HCT116 (cell line): Measurements from ENCODE around the gene TRAF2. TPM values are rescaled to one million over a fixed set of nuclear protein-coding genes. Genes with fewer than 3 reads are reported as not detected.

Experiments used
- ATAC-seq: fragments of 200-7000 bp; cut with Tn5 transposase; 2 replicates; pipeline ENCODE4 v1.9.1; 2020; ENCODE audit warnings: mild to moderate bottlenecking, moderate library complexity
- BruUV-seq: library from RNA; stranded (reverse); fragments of 400-500 nt; replicated peaks from 2 replicates; lab custom pipeline; 2021; lab: Mats Ljungman, UMichigan
- CTCF ChIA-PET: fragments of 300-600 bp; sonication (Branson Sonifier 250); formaldehyde crosslinking; loops from one replicate; lab custom pipeline; 2021; ENCODE audit warnings: antibody characterized with exemption; lab: Charles Lee
- POLR2A ChIA-PET: fragments of 300-600, 350-600 bp; sonication (Branson Sonifier 250); formaldehyde crosslinking; loops from one replicate; lab custom pipeline; 2021; ENCODE audit warnings: antibody characterized with exemption; lab: Charles Lee
- RAD21 ChIA-PET, 2 experiments: fragments of 300-600 bp; sonication (Branson Sonifier 250); formaldehyde crosslinking; loops; one replicate each; lab custom pipeline; 2023; ENCODE audit warnings: low total read pairs in 2 of 2; ENCODE audit not compliant: uncharacterized antibody in 2 of 2, unreplicated experiment in 2 of 2, low non-redundant PET in 1 of 2; lab: Charles Lee
- DNase-seq: peaks from one replicate; pipeline ENCODE4 v3.0.0-alpha.2; 2010; ENCODE audit warnings: low read depth, low spot score
- H2AFZ ChIP-seq: fragments of 200-600 bp; shearing (Covaris generic), sonication (generic); 2 replicates; pipeline ENCODE4 v1.6.1; 2017; ENCODE audit warnings: low read depth, mixed run types, mixed read lengths, antibody characterized with exemption, low read length; ENCODE audit not compliant: poor library complexity, severe bottlenecking
- H3K27ac ChIP-seq: 2 replicates; pipeline ENCODE4 v1.5.1; 2012; ENCODE audit warnings: low read depth, low read length
- H3K27me3 ChIP-seq: fragments of 200-600 bp; sonication (generic); 2 replicates; pipeline ENCODE4 v1.6.1; 2016; ENCODE audit warnings: mixed run types, low read length, mixed read lengths; ENCODE audit not compliant: insufficient read depth
- H3K36me3 ChIP-seq, 2 experiments: fragments of 200-500 bp in 1 of 2; fragments of 200-600 bp in 1 of 2; sonication (Bioruptor generic) in 1 of 2; sonication (generic) in 1 of 2; 2 replicates each; pipeline versions ENCODE4 v1.5.1 to v1.6.1; 2014 to 2016; ENCODE audit warnings: low read length in 2 of 2, inconsistent platforms in 1 of 2, mixed read lengths in 1 of 2, mixed run types in 1 of 2; ENCODE audit not compliant: insufficient read depth in 2 of 2, control insufficient read depth in 1 of 2
- H3K4me1 ChIP-seq, 2 experiments: fragments of 200-600 bp in 1 of 2; sonication (generic) in 1 of 2; 2 replicates each; pipeline versions ENCODE4 v1.5.1 to v1.6.1; 2012 to 2017; ENCODE audit warnings: low read length in 2 of 2, inconsistent platforms in 1 of 2, mild to moderate bottlenecking in 1 of 2, mixed read lengths in 1 of 2, mixed run types in 1 of 2, moderate library complexity in 1 of 2; ENCODE audit not compliant: insufficient read depth in 2 of 2, control insufficient read depth in 1 of 2
- H3K4me2 ChIP-seq: fragments of 200-600 bp; sonication (generic); 2 replicates; pipeline ENCODE4 v1.6.1; 2017; ENCODE audit warnings: mixed run types, low read length, mixed read lengths
- H3K4me3 ChIP-seq, 2 experiments: fragments of 200-600 bp in 1 of 2; sonication (generic) in 1 of 2; replicated peaks in 1 of 2; 2 replicates each; pipeline ENCODE4 v1.5.1; 2011 to 2016; ENCODE audit warnings: low read length in 2 of 2, control low read depth in 1 of 2, low read depth in 1 of 2, mild to moderate bottlenecking in 1 of 2, mixed read lengths in 1 of 2, mixed run types in 1 of 2
- H3K79me2 ChIP-seq: fragments of 200-600 bp; sonication (generic); 2 replicates; pipeline ENCODE4 v1.6.1; 2017; ENCODE audit warnings: mild to moderate bottlenecking, mixed run types, low read length, moderate library complexity, mixed read lengths; ENCODE audit not compliant: insufficient read depth
- H3K9ac ChIP-seq: fragments of 200-600 bp; sonication (generic); 2 replicates; pipeline ENCODE4 v1.6.1; 2016; ENCODE audit warnings: low read length, mixed read lengths
- H3K9me2 ChIP-seq: fragments of 200-600 bp; sonication (generic), shearing (Covaris generic); 2 replicates; pipeline ENCODE4 v1.6.1; 2017; ENCODE audit warnings: mixed run types, mild to moderate bottlenecking, moderate library complexity; ENCODE audit not compliant: insufficient read depth
- H3K9me3 ChIP-seq, 2 experiments: fragments of 200-500 bp in 1 of 2; fragments of 200-600 bp in 1 of 2; sonication (Bioruptor generic) in 1 of 2; sonication (generic) in 1 of 2; 2 replicates each; pipeline ENCODE4 v1.6.1; 2014 to 2017; ENCODE audit warnings: low read length in 2 of 2, mixed read lengths in 2 of 2, inconsistent platforms in 1 of 2, low read depth in 1 of 2, mild to moderate bottlenecking in 1 of 2, mixed run types in 1 of 2, moderate library complexity in 1 of 2; ENCODE audit not compliant: control insufficient read depth in 1 of 2, insufficient read depth in 1 of 2
- H4K20me1 ChIP-seq: fragments of 200-600 bp; sonication (generic), shearing (Covaris generic); 2 replicates; pipeline ENCODE4 v1.6.1; 2017; ENCODE audit warnings: mixed run types, mild to moderate bottlenecking, moderate library complexity; ENCODE audit not compliant: insufficient read depth
- CBX3 ChIP-seq: IDR thresholded peaks from 2 replicates; pipeline ENCODE4 v1.6.1; 2012; ENCODE audit warnings: low read depth
- EGR1 ChIP-seq: IDR thresholded peaks from 2 replicates; pipeline ENCODE4 v1.6.1; 2012; ENCODE audit warnings: low read depth
- ELF1 ChIP-seq: IDR thresholded peaks from 2 replicates; pipeline ENCODE4 v1.6.1; 2012; ENCODE audit warnings: low read depth, borderline replicate concordance
- EZH2 ChIP-seq: fragments of 200-600 bp; sonication (generic); IDR thresholded peaks from 2 replicates; pipeline ENCODE4 v1.6.1; 2017; ENCODE audit warnings: antibody characterized with exemption, mixed run types
- EZH2phosphoT487 ChIP-seq: fragments of 200-600 bp; IDR thresholded peaks from 2 replicates; pipeline ENCODE4 v1.6.1; 2018; ENCODE audit warnings: antibody characterized with exemption, borderline replicate concordance
- POLR2A ChIP-seq: IDR thresholded peaks from 2 replicates; pipeline ENCODE4 v1.7.0; 2011; ENCODE audit warnings: borderline replicate concordance; ENCODE audit not compliant: insufficient read depth, insufficient read length; ENCODE audit errors: extremely low read depth
- POLR2AphosphoS5 ChIP-seq: IDR thresholded peaks from 2 replicates; pipeline ENCODE4 v1.6.1; 2011; ENCODE audit warnings: mild to moderate bottlenecking, low read depth, low read length, moderate library complexity
- SIN3A ChIP-seq: IDR thresholded peaks from 2 replicates; pipeline ENCODE4 v1.6.1; 2012; ENCODE audit warnings: low read depth
- SP1 ChIP-seq: IDR thresholded peaks from 2 replicates; pipeline ENCODE4 v1.6.1; 2012; ENCODE audit warnings: low read depth
- TCF7L2 ChIP-seq: IDR thresholded peaks from 2 replicates; pipeline ENCODE4 v1.7.0; 2011; ENCODE audit warnings: borderline replicate concordance, inconsistent platforms; ENCODE audit not compliant: insufficient read depth, insufficient read length; ENCODE audit errors: extremely low read depth
- ZNF274 ChIP-seq: fragments of 200-500 bp; sonication (Bioruptor generic); IDR thresholded peaks from 2 replicates; pipeline ENCODE4 v1.6.1; 2014; ENCODE audit warnings: mild to moderate bottlenecking, low read depth, low read length, inconsistent platforms
- intact Hi-C: fragments of 100-400 bp; cut with micrococcal nuclease; formaldehyde crosslinking; loops from 2 replicates; pipeline ENCODE4 v1.10.0; 2022
- total RNA-seq: library from RNA; stranded (reverse); gene quantifications from one replicate; pipeline ENCODE4 v1.2.1, GENCODE V29; 2021; ENCODE audit not compliant: unreplicated experiment
- TF ChIP-seq, protein P1 (sequence below): IDR thresholded peaks from 2 replicates; pipeline ENCODE4 v1.6.1; 2012
- TF ChIP-seq, protein P2 (sequence below), 3 experiments: fragments of 200-600 bp in 1 of 3; sonication (generic) in 1 of 3; IDR thresholded peaks in 2 of 3; conservative IDR thresholded peaks in 1 of 3; 2 replicates each; pipeline ENCODE4 v1.5.1; 2012 to 2017; ENCODE audit warnings: low read depth in 2 of 3, low read length in 2 of 3, antibody characterized with exemption in 1 of 3, borderline replicate concordance in 1 of 3, control low read depth in 1 of 3, mild to moderate bottlenecking in 1 of 3, mixed read lengths in 1 of 3, mixed run types in 1 of 3, moderate library complexity in 1 of 3; ENCODE audit not compliant: insufficient read depth in 1 of 3
- TF ChIP-seq, protein P3 (sequence below): IDR thresholded peaks from 2 replicates; pipeline ENCODE4 v1.6.1; 2012; ENCODE audit warnings: low read depth

TRAF2 gene
- total RNA-seq, 1 experiment from 2014 or later: 28.4 TPM

DNA sequence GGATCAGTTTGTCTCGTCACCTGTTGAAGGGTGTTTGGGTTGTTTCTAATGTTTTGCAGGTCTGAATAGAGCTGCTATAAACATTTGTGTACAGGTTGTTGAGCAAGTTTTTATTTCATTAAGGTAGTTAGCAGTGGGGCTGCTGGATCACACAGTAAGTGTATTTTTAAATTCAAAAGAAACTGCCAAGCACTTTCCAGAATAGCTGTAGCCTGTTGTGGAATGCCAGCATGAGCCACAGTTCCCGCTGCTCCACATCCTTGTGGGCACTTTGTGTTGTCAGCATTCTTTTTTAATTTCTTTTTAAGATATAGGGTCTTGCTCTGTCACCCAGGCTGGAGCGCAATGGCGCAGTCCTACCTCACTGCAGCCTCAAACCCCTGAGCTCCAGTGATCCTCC lies 43.7 kb downstream of the TRAF2 start:
- TF ChIP-seq, protein P1, sequence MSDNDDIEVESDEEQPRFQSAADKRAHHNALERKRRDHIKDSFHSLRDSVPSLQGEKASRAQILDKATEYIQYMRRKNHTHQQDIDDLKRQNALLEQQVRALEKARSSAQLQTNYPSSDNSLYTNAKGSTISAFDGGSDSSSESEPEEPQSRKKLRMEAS: no peak
- TF ChIP-seq TCF7L2 (no peak), POLR2AphosphoS5 (no peak), SP1 (no peak), EZH2phosphoT487 (no peak)
- no peak for ATAC-seq
- BruUV-seq: no TSS peak

DNA sequence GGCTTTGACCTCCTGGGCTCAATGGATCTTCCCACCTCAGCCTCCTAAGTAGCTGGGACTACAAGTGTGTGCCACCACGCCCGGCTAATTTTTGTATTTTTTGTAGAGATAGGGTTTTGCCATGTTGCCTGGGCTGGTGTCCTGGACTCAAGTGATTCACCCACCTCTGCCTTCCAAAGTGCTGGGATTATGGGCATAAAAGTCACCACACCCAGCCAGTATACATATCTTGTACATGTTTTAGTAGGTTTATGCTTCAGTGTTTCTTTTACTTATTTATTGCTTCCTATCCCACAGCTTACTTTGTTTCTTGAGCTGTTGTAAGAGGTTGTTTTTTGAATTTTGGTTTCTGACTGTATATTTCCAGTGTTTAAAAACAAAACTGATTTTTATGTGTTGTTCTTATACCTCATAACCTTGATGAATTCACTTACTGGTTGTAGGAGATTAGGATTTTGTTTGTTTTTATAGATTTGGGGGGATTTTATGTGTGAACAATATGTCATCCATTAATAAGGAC lies 45.4 kb downstream of the TRAF2 start:
- ATAC-seq (no peak), DNase-seq (no peak)
- RAD21 ChIA-PET: no interaction called here
- CTCF ChIA-PET: no interaction called here
- POLR2A ChIA-PET: no interaction called here
- BruUV-seq: no TSS peak
- TF ChIP-seq POLR2A (no peak), EZH2 (no peak), CBX3 (no peak), SIN3A (no peak), EGR1 (no peak), ELF1 (no peak), ZNF274 (no peak)
- TF ChIP-seq, protein P2, sequence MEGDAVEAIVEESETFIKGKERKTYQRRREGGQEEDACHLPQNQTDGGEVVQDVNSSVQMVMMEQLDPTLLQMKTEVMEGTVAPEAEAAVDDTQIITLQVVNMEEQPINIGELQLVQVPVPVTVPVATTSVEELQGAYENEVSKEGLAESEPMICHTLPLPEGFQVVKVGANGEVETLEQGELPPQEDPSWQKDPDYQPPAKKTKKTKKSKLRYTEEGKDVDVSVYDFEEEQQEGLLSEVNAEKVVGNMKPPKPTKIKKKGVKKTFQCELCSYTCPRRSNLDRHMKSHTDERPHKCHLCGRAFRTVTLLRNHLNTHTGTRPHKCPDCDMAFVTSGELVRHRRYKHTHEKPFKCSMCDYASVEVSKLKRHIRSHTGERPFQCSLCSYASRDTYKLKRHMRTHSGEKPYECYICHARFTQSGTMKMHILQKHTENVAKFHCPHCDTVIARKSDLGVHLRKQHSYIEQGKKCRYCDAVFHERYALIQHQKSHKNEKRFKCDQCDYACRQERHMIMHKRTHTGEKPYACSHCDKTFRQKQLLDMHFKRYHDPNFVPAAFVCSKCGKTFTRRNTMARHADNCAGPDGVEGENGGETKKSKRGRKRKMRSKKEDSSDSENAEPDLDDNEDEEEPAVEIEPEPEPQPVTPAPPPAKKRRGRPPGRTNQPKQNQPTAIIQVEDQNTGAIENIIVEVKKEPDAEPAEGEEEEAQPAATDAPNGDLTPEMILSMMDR (IDR thresholded peaks at IDR 0.05 in 2 of 3, conservative IDR thresholded peaks at IDR 0.05 in 1 of 3; ENCODE audit: borderline replicate concordance in 1 of 3, insufficient read depth in 1 of 3, low read depth in 2 of 3, low read length in 2 of 3): no peak
- TF ChIP-seq, protein P3, sequence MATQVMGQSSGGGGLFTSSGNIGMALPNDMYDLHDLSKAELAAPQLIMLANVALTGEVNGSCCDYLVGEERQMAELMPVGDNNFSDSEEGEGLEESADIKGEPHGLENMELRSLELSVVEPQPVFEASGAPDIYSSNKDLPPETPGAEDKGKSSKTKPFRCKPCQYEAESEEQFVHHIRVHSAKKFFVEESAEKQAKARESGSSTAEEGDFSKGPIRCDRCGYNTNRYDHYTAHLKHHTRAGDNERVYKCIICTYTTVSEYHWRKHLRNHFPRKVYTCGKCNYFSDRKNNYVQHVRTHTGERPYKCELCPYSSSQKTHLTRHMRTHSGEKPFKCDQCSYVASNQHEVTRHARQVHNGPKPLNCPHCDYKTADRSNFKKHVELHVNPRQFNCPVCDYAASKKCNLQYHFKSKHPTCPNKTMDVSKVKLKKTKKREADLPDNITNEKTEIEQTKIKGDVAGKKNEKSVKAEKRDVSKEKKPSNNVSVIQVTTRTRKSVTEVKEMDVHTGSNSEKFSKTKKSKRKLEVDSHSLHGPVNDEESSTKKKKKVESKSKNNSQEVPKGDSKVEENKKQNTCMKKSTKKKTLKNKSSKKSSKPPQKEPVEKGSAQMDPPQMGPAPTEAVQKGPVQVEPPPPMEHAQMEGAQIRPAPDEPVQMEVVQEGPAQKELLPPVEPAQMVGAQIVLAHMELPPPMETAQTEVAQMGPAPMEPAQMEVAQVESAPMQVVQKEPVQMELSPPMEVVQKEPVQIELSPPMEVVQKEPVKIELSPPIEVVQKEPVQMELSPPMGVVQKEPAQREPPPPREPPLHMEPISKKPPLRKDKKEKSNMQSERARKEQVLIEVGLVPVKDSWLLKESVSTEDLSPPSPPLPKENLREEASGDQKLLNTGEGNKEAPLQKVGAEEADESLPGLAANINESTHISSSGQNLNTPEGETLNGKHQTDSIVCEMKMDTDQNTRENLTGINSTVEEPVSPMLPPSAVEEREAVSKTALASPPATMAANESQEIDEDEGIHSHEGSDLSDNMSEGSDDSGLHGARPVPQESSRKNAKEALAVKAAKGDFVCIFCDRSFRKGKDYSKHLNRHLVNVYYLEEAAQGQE: no peak
- TF ChIP-seq, protein P1: no peak
- Histone ChIP-seq H3K4me3 (no peak overlapping the region), H3K9ac (no peak overlapping the region), H2AFZ (no peak overlapping the region), H3K9me2 (no peaks in the 10 kb centered on the region), H3K79me2 (no peaks in the 10 kb centered on the region), H3K36me3 (peaks cover 0 to 12% of the 10 kb centered on the region in 2 experiments; a peak in 1 of 4 replicates), H4K20me1 (no peaks in the 10 kb centered on the region), H3K4me2 (no peak overlapping the region), H3K9me3 (no peaks in the 10 kb centered on the region), H3K4me1 (no peaks in the 10 kb centered on the region), H3K27ac (no peak overlapping the region), H3K27me3 (no peaks in the 10 kb centered on the region)
- intact Hi-C loops: no loop called here

More for the DNA sequence above, 43.7 kb downstream of the TRAF2 start:
- Histone ChIP-seq H2AFZ (no peak overlapping the region), H3K4me1 (no peaks in the 10 kb centered on the region), H3K4me2 (no peak overlapping the region), H3K9me3 (no peaks in the 10 kb centered on the region), H3K9ac (no peak overlapping the region), H3K27ac (no peak overlapping the region), H3K9me2 (no peaks in the 10 kb centered on the region), H3K4me3 (no peak overlapping the region), H4K20me1 (no peaks in the 10 kb centered on the region), H3K79me2 (no peaks in the 10 kb centered on the region), H3K27me3 (no peaks in the 10 kb centered on the region), H3K36me3 (peaks cover 2 to 18% of the 10 kb centered on the region in 2 experiments; a peak in 2 of 4 replicates)
- RAD21 ChIA-PET: no interaction called here
- CTCF ChIA-PET: no interaction called here
- POLR2A ChIA-PET: no interaction called here
- no peak for DNase-seq
- intact Hi-C loops: no loop called here
